ENCODE data around the gene PRX. TPM values are rescaled to one million over a fixed set of nuclear protein-coding genes. Genes with fewer than 3 reads are reported as not detected.
"Not testable (repeated sequence)": the region's sequence is repeated elsewhere in the genome, so short reads cannot be mapped to it uniquely, and the experiment has no call there.

The PRX gene
- total RNA-seq, 1 donor from 2014 or later = 3.3 TPM

GRCh38 chr19:40457953-40458596 lies 44.9 kb upstream of the PRX start:
- intact Hi-C loops (cut with micrococcal nuclease) = no loop called here
- peaks cover 12% of the 10 kb centered on the region for H3K4me1 ChIP-seq
- no peak overlapping the region for H3K4me3 ChIP-seq
- peaks cover 23% of the 10 kb centered on the region for H3K36me3 ChIP-seq
- TF ChIP-seq CTCF (IDR thresholded peaks at IDR 0.05; ENCODE audit: borderline replicate concordance) = no peak
- no peak overlapping the region for H3K27ac ChIP-seq (replicated peaks)
- H3K27me3 ChIP-seq (ENCODE audit: low read depth) = no peaks in the 10 kb centered on the region
- DNase-seq = no peak
- no peaks in the 10 kb centered on the region for H3K9me3 ChIP-seq (replicated peaks)

GRCh38 chr19:40457048-40457447 lies 43.9 kb upstream of the PRX start:
- TF ChIP-seq CTCF (IDR thresholded peaks at IDR 0.05; ENCODE audit: borderline replicate concordance) = no peak
- no peaks in the 10 kb centered on the region for H3K9me3 ChIP-seq (replicated peaks)
- H3K27me3 ChIP-seq (ENCODE audit: low read depth) = no peaks in the 10 kb centered on the region
- H3K27ac ChIP-seq (replicated peaks) = no peak overlapping the region
- H3K36me3 ChIP-seq = peaks cover 23% of the 10 kb centered on the region
- H3K4me1 ChIP-seq = peaks cover 12% of the 10 kb centered on the region
- no peak overlapping the region for H3K4me3 ChIP-seq
- intact Hi-C loops (cut with micrococcal nuclease) = no loop called here
- no peak for DNase-seq

GRCh38 chr19:40453943-40454342 lies 40.8 kb upstream of the PRX start:
- H3K36me3 ChIP-seq = peaks cover 37% of the 10 kb centered on the region
- intact Hi-C loops (cut with micrococcal nuclease) = not testable (repeated sequence)

GRCh38 chr19:40453151-40453735 lies 40.1 kb upstream of the PRX start:
- H3K36me3 ChIP-seq = peaks cover 44% of the 10 kb centered on the region
- DNase-seq = no peak
- H3K4me3 ChIP-seq = no peak overlapping the region
- intact Hi-C loops (cut with micrococcal nuclease) = no loop called here
- no peaks in the 10 kb centered on the region for H3K27me3 ChIP-seq (ENCODE audit: low read depth)
- H3K9me3 ChIP-seq (replicated peaks) = no peaks in the 10 kb centered on the region
- H3K27ac ChIP-seq (replicated peaks) = no peak overlapping the region
- H3K4me1 ChIP-seq = no peaks in the 10 kb centered on the region
- TF ChIP-seq CTCF (IDR thresholded peaks at IDR 0.05; ENCODE audit: borderline replicate concordance) = no peak

More at GRCh38 chr19:40453943-40454342, 40.8 kb upstream of the PRX start:
- H3K4me1 ChIP-seq; DNase-seq; H3K27me3 ChIP-seq (ENCODE audit: low read depth); H3K9me3 ChIP-seq (replicated peaks); H3K27ac ChIP-seq (replicated peaks); H3K4me3 ChIP-seq: not testable (repeated sequence)

- Histone ChIP-seq H3K27me3 (ENCODE audit: low read depth) (no peaks in the 10 kb centered on the region), H3K9me3 (replicated peaks) (no peaks in the 10 kb centered on the region), H3K4me3 (no peak overlapping the region), H3K27ac (replicated peaks) (no peak overlapping the region), H3K36me3 (peaks cover 50% of the 10 kb centered on the region), H3K4me1 (no peaks in the 10 kb centered on the region)
- TF ChIP-seq CTCF (IDR thresholded peaks at IDR 0.05; ENCODE audit: borderline replicate concordance) = no peak
- intact Hi-C loops (cut with micrococcal nuclease) = no loop called here
- DNase-seq = no peak
Measured at GRCh38 chr19:40452016-40452415, 38.8 kb upstream of the PRX start.

GRCh38 chr19:40450664-40451063 lies 37.5 kb upstream of the PRX start:
- Histone ChIP-seq H3K4me1 (no peaks in the 10 kb centered on the region), H3K36me3 (peaks cover 47% of the 10 kb centered on the region), H3K27ac (replicated peaks) (no peak overlapping the region), H3K9me3 (replicated peaks) (no peaks in the 10 kb centered on the region), H3K4me3 (no peak overlapping the region), H3K27me3 (ENCODE audit: low read depth) (no peaks in the 10 kb centered on the region)
- DNase-seq = no peak
- TF ChIP-seq CTCF (IDR thresholded peaks at IDR 0.05; ENCODE audit: borderline replicate concordance) = no peak
- intact Hi-C loops (cut with micrococcal nuclease) = no loop called here
